GM13976 (cell line): ENCODE results near the gene SGSM2.
"Not testable (repeated sequence)": the region's sequence is repeated elsewhere in the genome, so short reads cannot be mapped to it uniquely, and the experiment has no call there.

ENCODE experiments used
- DNase-seq: peaks from one replicate; pipeline ENCODE4 v3.0.0; 2012; ENCODE audit warnings: low spot score
- CTCF ChIP-seq: IDR thresholded peaks from 2 replicates; pipeline ENCODE4 v1.5.1; 2012; ENCODE audit warnings: borderline replicate concordance, mild to moderate bottlenecking; ENCODE audit not compliant: insufficient read depth; ENCODE audit errors: extremely low read depth, missing control alignments, control extremely low read depth
- in situ Hi-C: fragments of 300-500 bp; cut with MboI; formaldehyde crosslinking; loops from one replicate; pipeline ENCODE4 v1.12.0; 2022; ENCODE audit warnings: low sequenced_read_pairs, mixed read lengths, inconsistent platforms; ENCODE audit not compliant: unreplicated experiment

The SGSM2 gene

GRCh38 chr17:2312736-2313135 is 24.6 kb upstream of the SGSM2 start:
- no peak for DNase-seq
- in situ Hi-C loops, result no loop called here
- TF ChIP-seq CTCF, result no peak

GRCh38 chr17:2316916-2317205 is 20.4 kb upstream of the SGSM2 start:
- in situ Hi-C loops, DNase-seq: not testable (repeated sequence)

- no peak for TF ChIP-seq CTCF
- in situ Hi-C loops, result no loop called here
- no peak for DNase-seq
Measured at GRCh38 chr17:2317796-2318195, 19.5 kb upstream of the SGSM2 start.

- TF ChIP-seq CTCF, result no peak
- DNase-seq, result no peak
- in situ Hi-C loops, result no loop called here
Measured at GRCh38 chr17:2319051-2319450, 18.2 kb upstream of the SGSM2 start.

GRCh38 chr17:2321399-2321798 is 15.9 kb upstream of the SGSM2 start:
- no peak for TF ChIP-seq CTCF
- in situ Hi-C loops, result no loop called here
- no peak for DNase-seq

- TF ChIP-seq CTCF, result no peak
- DNase-seq, result no peak
- in situ Hi-C loops, result no loop called here
Measured at GRCh38 chr17:2323629-2324314, 13.5 kb upstream of the SGSM2 start.

GRCh38 chr17:2331303-2331702 is 6.0 kb upstream of the SGSM2 start:
- in situ Hi-C loops, result no loop called here
- no peak for TF ChIP-seq CTCF
- no peak for DNase-seq
